ENCODE measurements around the gene PKHD1. TPM values are rescaled to one million over a fixed set of nuclear protein-coding genes. Genes with fewer than 3 reads are reported as not detected.

PKHD1 gene
- total RNA-seq, 1 experiment from 2014 or later = 0.09 TPM

DNA sequence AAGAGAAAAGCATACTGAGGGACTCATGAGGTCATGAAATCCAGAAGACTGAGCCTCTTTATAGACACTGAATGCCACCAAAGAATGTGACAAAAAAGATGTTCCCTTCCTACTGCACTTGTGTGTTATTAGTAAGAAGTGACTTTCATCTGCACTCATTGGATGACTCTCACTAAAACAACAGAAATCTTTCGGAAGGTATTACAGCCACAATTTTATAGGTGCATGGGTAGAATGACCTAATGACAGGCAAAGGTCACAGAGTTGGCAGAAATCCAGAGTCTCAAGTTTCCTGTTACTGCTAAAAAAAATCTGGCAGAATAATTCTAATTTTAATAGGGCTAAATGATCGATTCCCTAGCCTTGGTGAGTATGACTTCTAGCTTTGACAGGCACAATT lies 13.3 kb downstream of the PKHD1 start:
- no peak overlapping the region for H2BK120ac ChIP-seq (ENCODE audit: low read depth, low read length, poor library complexity, severe bottlenecking)
- H2BK20ac ChIP-seq (ENCODE audit: low read depth, low read length, poor library complexity, severe bottlenecking) = no peak overlapping the region
- no peaks in the 10 kb centered on the region for H4K20me1 ChIP-seq (ENCODE audit: control insufficient read depth, insufficient read depth, insufficient read length)
- Mint-ChIP-seq H3K9me3 (no peaks in the 10 kb centered on the region), H3K27ac (no peak overlapping the region), H3K27me3 (ENCODE audit: low read depth) (no peaks in the 10 kb centered on the region), H3K4me3 (no peak overlapping the region), H3K4me1 (peaks cover 45 to 50% of the 10 kb centered on the region in 2 experiments), H3K36me3 (ENCODE audit: insufficient read depth in 1 of 3, low read depth in 3 of 3) (no peaks in the 10 kb centered on the region)
- no CpG with 5 or more reads among the region's 2 CpGs for WGBS (ENCODE audit: extremely low coverage, insufficient read length, low lambda C conversion rate)
- H2AFZ ChIP-seq (ENCODE audit: low read length) = no peak overlapping the region
- no peak overlapping the region for H2BK12ac ChIP-seq (ENCODE audit: insufficient read length, low read depth, low read length)
- no peak overlapping the region for H3K9ac ChIP-seq (ENCODE audit: extremely low read depth, insufficient read length, low read length)
- no peak overlapping the region for H3K56ac ChIP-seq (ENCODE audit: insufficient read length, low read depth, low read length)
- no peak for DNase-seq
- H3T11ph ChIP-seq (ENCODE audit: low read length) = no peak overlapping the region
- H3K4me1 ChIP-seq (ENCODE audit: insufficient read depth, low read length) = peaks cover 17% of the 10 kb centered on the region; the same call in 1 of the 2 replicates
- H2BK15ac ChIP-seq (ENCODE audit: low read depth, low read length) = no peak overlapping the region
- no peak overlapping the region for H3K4me2 ChIP-seq (ENCODE audit: insufficient read depth, insufficient read length, low read length)
- H3K4ac ChIP-seq (ENCODE audit: low read depth, low read length) = no peak overlapping the region
- H4K5ac ChIP-seq (ENCODE audit: insufficient read length, low read depth, low read length) = no peak overlapping the region
- H3K79me1 ChIP-seq (ENCODE audit: insufficient read depth, low read depth, low read length, poor library complexity, severe bottlenecking) = no peaks in the 10 kb centered on the region
- H4K91ac ChIP-seq (ENCODE audit: insufficient read length, low read depth, low read length) = no peak overlapping the region
- H3K27ac ChIP-seq (ENCODE audit: insufficient read length, low read depth, low read length) = no peak overlapping the region
- no peak overlapping the region for H4K8ac ChIP-seq (replicated peaks; ENCODE audit: insufficient read length, low read depth, low read length)
- H3K23me2 ChIP-seq (ENCODE audit: insufficient read length, low read depth, low read length, poor library complexity, severe bottlenecking) = no peaks in the 10 kb centered on the region
- no peak overlapping the region for H3K18ac ChIP-seq (ENCODE audit: insufficient read length, low read depth, low read length)
- no peak overlapping the region for H3K14ac ChIP-seq (ENCODE audit: insufficient read depth, low read length)
- no peaks in the 10 kb centered on the region for H3K27me3 ChIP-seq (ENCODE audit: insufficient read depth, low read length)
- no peak overlapping the region for H2AK5ac ChIP-seq (ENCODE audit: insufficient read length, low read length)
- no peaks in the 10 kb centered on the region for H3K9me3 ChIP-seq (ENCODE audit: control insufficient read depth, low read depth, low read length)
- H3K23ac ChIP-seq (ENCODE audit: insufficient read length, low read depth, low read length) = no peak overlapping the region
- H3K79me2 ChIP-seq (ENCODE audit: insufficient read depth, low read length) = no peaks in the 10 kb centered on the region
- H2BK5ac ChIP-seq (ENCODE audit: insufficient read length, low read length) = no peak overlapping the region
- no peak for TF ChIP-seq CTCF (conservative IDR thresholded peaks at IDR 0.05)
